Stimulated activated CD8-positive, alpha-beta memory T cell treated with anti-CD3 and anti-CD28 coated beads, Interleukin-15, amount 100 ng/mL, for 48 hours (primary cell): Measurements from ENCODE around the gene XAGE1B.
"Not testable (repeated sequence)": the region's sequence is repeated elsewhere in the genome, so short reads cannot be mapped to it uniquely, and the experiment has no call there.

Experiments
- DNase-seq, 2 donors: peaks; one replicate each; pipeline ENCODE4 v3.0.0-alpha.2; 2020; ENCODE audit warnings: low read depth in 2 of 2

Gene XAGE1B, protein sequence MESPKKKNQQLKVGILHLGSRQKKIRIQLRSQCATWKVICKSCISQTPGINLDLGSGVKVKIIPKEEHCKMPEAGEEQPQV

DNA sequence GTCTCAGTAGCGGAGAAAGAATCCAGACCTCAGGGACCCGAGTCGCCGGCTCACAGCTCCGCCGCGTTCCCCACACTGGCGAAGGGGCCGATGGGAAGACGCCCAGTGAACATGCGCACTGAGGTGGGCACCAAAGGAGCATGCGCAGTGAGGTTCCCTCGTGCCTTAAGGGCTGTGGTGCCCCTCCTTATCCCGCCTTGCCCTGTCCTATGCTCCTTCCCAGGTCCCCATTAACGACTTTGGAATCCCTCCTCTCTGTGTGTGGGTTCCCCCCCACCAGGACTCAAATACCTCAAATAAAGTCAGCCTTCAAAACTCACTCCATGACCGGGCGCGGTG, at the start of gene XAGE1B:
Gene XAGE1B (minus strand): TSS at position 77 of the 339 bp plus-strand sequence. CDS start 1,536 bp downstream, outside the sequence.
- DNase-seq: not testable (repeated sequence)

DNA sequence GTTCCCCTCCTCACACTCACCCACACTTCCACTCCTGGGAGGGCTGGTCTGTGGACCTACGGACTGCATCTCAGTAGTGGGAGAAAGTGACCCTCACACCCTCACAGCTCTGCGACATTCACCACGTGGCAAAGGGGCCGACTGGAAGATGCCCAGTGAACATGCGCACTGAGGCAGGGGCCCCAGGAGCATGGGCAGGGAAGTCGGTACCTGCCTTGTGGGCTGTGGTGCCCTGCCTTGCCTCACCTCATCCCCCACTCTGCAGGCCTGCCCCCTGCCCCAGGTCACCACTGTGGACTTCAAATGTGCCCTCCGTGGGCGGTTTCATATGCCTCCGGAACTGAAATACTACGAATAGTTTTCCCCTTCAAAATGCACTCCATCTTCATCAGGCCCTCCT, 46.2 kb upstream of the XAGE1B start:
- DNase-seq: no peak

DNA sequence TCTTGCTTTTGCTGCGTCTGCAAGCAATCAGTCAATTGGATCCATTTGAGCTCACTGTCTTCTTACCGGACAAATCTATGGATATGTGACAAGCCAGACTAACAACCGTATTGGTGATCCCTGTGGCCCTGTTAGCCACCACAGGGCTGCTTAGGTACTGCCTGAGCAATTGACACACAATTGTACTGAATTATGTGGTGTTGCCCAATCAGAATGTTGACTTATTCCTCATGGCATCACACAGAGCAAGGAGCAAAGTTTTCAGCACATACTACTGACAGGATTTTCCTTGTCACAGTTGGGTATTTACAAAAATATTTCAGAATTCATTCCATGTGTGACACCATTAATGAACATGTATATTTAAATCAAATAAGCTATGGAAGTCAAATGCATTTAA, 41.3 kb upstream of the XAGE1B start:
- DNase-seq: no peak

DNA sequence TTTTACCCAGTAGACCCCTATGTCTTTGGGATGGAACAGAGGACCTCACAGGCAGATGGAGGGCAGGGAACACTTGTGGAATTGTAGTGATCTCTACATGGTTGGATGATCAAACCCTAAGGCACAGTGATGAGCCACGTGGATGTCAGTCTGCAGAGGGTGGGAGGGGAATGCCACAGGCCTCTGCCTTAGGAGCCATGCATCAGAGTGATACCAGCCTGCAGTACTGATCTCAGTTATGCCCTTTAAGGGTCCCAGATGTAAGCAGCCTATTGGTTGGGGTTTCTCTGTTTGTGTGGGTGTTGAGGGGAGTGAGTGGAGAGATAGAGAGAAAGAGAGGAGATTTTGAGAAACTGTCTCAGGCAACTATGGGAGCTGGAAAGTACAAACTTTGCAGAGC, 39.9 kb upstream of the XAGE1B start:
- DNase-seq: no peak

DNA sequence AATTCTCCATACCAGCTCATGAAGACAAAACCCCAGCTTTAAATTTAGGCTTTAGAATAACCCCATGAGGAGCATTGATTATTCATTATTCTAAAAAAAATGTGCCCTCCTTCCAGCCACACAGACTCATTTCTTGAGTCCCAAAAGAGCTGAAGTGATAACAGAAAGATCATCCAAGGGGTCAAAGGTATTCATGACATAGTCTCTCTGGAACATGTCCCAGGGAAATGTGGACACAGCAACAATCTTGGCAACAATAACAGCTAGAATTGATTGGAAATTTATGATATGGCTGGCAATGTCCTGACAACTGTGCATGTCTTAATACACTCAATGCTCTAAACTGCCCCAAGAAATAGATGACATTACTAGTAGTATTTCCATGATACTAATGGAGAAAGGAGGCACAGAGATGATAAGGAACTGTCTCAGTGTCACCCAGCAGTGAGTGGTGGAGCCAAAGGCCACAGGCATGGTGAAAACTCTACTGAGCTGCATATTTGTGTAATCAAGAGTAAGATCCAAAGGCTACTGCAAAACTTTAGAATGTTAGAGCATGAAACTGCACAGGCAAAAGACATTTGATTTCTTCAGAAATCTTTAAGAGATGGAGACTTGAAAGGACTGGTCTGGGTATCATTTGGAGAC, 37.3 kb upstream of the XAGE1B start:
- DNase-seq: no peak

DNA sequence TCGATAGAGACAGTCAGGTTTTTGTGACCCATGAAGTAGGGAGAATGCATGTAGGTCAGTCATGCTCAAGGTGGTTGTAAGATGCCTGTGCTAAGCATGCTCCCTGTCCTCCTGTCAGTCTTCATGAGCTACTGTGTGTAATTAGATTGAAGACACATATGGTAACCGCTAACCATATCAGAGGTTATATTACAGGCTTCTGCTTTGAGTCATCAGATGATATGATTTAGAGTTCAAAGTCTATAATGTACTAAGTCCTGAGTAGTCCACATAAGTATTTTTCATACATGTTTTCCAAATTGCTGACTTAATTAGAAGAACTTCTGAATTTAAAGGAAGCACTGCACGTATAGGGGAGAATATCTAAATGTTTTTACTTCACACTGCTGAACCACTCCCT, 31.9 kb upstream of the XAGE1B start:
- DNase-seq: not testable (repeated sequence)

DNA sequence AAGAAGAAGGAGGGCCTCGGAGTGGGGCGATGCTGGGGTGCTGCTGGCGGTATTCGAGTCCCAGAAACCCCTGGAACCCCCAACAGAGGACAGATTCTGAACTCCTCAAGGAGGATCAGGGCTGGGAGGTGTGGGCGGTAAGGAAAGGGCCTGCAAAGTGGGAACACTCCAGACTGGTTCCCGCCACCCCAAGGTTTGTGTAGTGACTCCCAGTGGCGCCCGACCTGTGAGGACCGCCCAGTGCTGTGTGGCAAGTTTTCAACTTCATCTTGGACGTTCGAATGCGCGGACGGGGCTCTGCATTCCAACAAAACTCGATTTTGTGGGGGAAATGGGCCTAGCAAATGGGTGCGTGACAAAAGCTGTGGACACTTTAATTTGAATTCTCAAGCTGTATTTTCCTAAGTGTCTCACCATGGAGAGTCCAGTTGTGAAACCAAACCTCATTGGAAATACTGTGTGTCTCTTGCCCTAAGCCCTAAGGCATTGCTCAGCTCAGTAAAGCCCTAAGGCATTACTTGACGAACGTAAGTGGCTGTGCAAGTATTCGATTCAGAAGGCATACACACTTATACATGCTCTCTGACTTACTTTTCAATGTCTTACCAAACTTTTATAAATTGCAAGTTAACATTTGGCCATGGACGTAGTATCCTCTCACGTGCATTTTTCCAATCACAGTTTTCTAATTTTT, 27.4 kb upstream of the XAGE1B start:
- no peak for DNase-seq

DNA sequence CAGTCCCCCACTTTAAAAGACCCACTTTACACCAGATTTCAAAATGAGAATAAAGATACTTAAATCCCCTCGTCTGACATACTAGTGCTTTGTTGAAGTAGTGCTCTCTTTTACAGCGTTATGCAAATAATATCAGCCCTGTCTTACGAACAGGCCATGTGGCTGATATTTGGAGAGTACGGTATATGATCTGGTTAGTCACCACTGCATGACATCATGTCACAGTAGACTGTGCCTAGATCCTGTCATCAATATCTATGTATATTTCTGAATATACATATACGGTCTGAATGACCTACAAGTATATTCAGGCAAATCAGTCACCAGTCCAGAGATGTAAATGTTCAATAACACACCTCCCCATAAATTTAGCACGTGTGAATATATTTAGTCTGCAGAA, 25.4 kb upstream of the XAGE1B start:
- no peak for DNase-seq

DNA sequence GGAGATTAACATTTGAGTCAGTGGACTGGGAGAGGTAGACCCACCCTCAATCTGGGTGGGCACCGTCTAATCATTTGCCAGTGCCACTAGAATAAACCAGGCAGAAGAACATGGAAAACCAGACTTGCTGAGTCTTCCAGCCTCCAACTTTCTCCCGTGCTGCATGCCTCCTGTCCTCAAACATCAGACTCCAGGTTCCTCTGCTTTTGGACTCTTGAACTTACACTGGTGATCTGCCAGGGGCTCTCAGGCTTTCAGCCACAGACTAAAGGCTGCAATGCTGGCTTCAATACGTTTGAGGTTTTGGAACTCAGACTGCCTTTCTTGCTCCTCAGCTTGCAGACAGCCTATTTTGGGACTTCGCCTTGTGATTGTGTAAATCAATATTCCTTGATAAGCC, 24.2 kb upstream of the XAGE1B start:
- not testable (repeated sequence) for DNase-seq

DNA sequence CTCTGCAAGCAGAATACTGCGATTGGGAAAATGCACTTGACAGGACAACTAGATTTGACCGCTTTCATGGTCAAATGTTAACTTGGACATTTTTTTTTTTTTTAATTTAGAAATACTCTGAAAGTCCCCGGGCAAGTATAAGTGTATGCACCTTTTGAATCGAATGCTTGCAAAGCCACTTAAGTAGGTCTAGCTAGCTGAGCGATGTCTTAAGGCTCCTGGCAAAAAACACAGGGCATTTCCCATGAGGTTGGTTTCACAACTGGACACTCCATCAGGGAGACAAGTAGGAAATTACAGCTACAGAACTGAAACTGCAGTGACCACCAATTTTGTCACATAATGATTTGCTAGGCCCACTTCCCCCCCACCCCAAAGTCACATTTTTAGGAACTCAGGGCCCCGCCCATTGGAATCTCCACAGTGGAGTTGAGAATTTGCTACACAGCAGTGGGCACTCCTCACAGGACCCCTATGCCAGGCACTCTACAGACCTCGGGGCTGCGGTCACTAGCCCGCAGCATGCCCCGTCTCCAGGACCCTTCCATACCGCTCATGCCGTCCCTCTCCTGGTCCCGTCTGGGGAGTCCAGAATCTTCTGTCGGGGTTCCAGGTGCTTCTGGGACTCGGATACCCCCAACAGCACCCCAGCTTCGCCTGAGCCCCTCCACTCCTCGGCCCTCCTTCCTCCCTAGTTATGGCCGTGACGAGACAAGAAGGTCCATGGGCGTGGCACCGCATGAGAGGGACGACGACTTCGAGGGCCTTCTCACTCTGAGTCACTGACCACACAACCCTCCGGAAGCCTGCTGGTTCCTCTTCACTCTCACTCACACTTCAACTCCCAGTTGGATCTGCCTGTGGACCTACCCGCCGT, 515 bp downstream of the XAGE1B start:
- not testable (repeated sequence) for DNase-seq

DNA sequence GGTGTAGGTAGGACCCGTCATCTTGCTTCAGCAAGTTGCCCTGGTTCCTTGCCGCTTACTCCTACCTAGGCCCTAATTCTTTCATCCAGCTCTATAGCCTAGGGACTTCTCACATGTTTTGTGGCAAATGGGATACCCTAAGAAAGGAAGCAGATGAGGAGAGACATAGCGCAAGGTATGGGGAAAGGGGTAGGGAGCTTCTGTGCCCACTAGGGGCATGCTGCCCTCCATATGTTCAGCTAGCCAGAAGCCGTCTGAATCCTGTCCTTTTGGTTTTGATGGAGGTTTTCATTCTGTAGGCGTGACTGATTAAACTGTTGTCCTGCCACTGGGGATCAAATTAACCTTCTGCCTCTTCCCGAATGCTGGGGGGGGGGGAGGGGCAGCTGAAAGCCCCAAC, 5.7 kb downstream of the XAGE1B start:
- DNase-seq: not testable (repeated sequence)

DNA sequence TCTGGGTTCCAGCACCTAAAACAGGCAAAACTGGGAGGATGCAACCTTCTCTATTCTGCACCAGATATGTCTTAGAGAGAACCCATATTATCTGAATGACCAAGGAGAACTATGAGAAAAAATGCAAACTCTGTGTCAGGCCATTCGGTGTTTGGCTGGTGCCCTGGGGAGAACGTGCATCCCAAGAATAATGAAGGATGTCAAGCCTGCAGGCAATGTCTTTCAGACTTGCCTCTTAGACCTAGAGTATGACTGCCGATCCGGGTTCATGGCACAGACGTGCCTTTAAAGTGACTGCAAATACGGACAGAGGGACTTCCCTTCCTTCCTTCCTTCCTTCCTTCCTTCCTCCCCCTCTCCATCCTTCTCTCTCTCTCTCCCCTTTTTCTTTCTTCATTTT, 6.9 kb downstream of the XAGE1B start:
- DNase-seq: no peak

DNA sequence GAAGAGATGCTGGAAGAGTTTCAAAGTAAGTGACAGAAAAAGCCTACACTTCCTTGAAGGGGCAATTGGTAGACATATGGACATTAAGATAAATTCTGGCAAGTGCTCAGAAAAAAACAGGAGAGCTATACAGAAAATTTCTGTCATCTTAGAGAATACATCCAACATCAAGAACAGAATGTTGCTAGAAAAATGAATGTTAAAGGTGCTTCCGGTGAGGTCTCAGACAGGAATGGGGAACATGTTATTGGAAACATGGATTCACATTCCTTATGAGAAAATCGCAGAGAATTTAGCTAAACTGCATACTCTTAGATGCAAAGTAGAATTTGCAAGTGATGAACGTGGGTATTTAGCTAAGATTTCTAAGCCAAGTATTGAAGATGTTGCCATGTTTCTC, 9.5 kb downstream of the XAGE1B start:
- DNase-seq: no peak

DNA sequence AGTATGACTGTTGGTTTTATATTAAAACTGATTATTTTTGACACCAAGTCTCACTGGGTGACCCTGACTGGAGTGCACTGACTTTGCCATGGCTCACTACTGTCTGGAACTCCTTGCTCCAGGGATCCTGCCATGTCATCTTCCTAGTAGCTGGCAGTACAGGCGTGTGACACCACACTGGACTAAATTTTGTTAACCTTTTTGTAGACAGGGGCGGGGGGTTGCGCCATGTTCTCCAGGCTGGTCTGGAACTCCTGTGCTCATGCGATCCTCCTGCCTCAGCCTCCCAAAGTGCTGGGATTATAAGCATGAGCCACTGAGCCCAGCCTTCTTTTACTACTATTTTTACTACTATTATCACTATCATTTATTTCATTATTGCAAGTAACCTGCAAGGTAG, 12.3 kb downstream of the XAGE1B start:
- DNase-seq: no peak

DNA sequence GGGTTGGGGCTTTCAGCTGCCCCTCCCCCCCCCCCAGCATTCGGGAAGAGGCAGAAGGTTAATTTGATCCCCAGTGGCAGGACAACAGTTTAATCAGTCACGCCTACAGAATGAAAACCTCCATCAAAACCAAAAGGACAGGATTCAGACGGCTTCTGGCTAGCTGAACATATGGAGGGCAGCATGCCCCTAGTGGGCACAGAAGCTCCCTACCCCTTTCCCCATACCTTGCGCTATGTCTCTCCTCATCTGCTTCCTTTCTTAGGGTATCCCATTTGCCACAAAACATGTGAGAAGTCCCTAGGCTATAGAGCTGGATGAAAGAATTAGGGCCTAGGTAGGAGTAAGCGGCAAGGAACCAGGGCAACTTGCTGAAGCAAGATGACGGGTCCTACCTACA, 15.5 kb downstream of the XAGE1B start:
- not testable (repeated sequence) for DNase-seq

DNA sequence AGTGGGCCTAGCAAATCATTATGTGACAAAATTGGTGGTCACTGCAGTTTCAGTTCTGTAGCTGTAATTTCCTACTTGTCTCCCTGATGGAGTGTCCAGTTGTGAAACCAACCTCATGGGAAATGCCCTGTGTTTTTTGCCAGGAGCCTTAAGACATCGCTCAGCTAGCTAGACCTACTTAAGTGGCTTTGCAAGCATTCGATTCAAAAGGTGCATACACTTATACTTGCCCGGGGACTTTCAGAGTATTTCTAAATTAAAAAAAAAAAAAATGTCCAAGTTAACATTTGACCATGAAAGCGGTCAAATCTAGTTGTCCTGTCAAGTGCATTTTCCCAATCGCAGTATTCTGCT, 20.5 kb downstream of the XAGE1B start:
- DNase-seq: not testable (repeated sequence)

DNA sequence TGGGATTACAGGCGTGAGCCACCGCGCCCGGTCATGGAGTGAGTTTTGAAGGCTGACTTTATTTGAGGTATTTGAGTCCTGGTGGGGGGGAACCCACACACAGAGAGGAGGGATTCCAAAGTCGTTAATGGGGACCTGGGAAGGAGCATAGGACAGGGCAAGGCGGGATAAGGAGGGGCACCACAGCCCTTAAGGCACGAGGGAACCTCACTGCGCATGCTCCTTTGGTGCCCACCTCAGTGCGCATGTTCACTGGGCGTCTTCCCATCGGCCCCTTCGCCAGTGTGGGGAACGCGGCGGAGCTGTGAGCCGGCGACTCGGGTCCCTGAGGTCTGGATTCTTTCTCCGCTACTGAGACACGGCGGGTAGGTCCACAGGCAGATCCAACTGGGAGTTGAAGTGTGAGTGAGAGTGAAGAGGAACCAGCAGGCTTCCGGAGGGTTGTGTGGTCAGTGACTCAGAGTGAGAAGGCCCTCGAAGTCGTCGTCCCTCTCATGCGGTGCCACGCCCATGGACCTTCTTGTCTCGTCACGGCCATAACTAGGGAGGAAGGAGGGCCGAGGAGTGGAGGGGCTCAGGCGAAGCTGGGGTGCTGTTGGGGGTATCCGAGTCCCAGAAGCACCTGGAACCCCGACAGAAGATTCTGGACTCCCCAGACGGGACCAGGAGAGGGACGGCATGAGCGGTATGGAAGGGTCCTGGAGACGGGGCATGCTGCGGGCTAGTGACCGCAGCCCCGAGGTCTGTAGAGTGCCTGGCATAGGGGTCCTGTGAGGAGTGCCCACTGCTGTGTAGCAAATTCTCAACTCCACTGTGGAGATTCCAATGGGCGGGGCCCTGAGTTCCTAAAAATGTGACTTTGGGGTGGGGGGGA, 21.1 kb downstream of the XAGE1B start, which contains the start of gene XAGE1A:
Gene XAGE1A (plus strand): TSS at position 264 of the 874 bp plus-strand sequence. CDS start 1,554 bp downstream, outside the sequence.
- not testable (repeated sequence) for DNase-seq

DNA sequence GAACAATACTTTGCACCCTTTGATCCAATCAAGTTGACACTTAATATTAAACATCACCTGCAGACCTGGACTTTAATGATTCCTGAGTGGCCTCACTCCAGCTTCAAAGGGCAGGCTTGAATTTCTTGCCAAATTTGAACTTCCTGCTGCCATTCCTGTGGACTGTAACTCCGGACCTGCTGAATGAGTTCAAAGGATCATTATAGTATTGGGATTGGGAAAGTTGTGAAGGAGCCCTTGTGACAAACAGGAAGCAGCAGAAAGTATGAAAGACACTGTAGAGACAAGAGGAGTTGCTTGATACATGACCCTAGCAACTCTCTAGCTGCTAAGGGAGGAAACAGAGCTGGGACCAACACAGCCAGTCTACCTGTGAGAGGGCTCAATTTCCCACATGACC, 45.6 kb downstream of the XAGE1B start:
- not testable (repeated sequence) for DNase-seq
